GM12874 (cell line): ENCODE results near the gene LRRC9.

Source experiments
- TF ChIP-seq, protein P1 (sequence below): IDR thresholded peaks from 2 replicates; pipeline ENCODE4 v1.5.1; 2011; ENCODE audit warnings: low read depth, mild to moderate bottlenecking, control low read depth, low read length, moderate library complexity; ENCODE audit not compliant: insufficient read depth

The LRRC9 gene

DNA sequence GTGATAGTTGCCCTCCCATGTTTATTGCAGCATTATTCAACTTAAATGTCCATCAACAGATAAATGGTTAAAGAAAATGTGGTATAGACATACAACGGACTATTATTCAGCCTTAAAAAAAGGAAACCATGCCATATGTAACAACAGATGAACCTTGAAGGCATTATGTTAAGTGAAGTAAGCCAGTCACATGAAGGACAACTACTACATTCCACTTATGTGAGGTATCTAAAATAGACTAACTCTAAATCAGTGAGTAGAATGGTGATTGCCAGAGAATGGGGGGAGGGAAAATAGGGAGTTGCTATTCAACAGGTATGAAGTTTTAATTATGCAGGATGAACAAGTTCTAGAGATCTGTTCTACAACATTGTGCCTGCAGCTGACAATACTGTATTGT is 181.8 kb downstream of the LRRC9 start:
- TF ChIP-seq, protein P1, sequence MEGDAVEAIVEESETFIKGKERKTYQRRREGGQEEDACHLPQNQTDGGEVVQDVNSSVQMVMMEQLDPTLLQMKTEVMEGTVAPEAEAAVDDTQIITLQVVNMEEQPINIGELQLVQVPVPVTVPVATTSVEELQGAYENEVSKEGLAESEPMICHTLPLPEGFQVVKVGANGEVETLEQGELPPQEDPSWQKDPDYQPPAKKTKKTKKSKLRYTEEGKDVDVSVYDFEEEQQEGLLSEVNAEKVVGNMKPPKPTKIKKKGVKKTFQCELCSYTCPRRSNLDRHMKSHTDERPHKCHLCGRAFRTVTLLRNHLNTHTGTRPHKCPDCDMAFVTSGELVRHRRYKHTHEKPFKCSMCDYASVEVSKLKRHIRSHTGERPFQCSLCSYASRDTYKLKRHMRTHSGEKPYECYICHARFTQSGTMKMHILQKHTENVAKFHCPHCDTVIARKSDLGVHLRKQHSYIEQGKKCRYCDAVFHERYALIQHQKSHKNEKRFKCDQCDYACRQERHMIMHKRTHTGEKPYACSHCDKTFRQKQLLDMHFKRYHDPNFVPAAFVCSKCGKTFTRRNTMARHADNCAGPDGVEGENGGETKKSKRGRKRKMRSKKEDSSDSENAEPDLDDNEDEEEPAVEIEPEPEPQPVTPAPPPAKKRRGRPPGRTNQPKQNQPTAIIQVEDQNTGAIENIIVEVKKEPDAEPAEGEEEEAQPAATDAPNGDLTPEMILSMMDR = no peak

DNA sequence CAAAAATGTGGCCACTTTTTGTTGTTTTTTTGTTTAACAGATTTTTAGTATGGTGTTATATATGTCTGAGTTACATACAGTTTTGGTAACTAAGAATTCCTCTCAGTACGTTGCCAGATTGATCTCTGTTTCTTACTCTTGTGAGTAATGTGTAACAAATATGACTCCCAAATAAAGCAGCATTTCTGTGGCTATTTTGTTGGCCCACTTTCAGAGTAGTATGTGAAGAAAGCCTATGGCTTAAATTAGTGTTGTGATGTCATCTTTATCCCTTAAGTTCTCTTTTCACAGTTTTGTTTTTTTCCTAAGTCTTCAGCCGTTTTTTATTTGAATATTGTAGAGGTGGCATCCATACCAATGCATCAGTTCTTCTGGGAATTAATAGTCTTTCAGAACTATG is 182.4 kb downstream of the LRRC9 start:
- TF ChIP-seq, protein P1 = no peak

DNA sequence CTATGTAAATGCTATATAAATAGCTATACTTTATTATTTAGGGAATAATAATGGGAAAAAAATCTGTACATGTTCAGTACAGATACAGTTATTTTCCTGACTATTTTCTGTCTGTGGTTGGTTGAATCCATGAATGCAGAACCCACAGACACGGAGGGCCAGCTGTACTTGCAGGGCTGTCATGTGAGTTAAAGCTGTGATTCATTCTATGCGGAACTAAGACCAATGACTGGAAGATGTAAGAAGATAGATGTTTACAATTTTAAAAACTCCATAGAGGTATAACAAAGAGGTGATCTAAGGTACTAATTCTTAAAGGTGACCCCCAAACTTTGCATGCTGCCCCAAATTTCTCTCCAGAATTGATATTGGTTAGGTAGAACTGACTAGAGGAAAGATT is 186.4 kb downstream of the LRRC9 start:
- TF ChIP-seq, protein P1 = no peak

DNA sequence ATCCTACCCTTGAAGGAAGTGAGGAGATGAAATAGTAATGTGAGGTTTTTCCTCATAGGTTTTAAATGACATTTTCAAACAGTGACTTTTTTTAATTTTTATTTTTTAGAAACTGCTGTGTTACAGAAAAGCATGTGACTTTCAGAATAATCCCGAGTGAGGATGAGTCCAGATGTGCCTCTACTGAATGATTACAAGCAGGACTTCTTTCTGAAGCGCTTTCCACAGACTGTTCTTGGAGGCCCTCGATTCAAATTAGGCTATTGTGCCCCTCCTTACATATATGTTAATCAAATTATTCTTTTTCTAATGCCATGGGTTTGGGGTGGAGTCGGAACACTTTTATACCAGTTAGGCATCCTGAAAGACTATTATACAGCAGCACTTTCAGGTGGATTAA is 187.5 kb downstream of the LRRC9 start:
- TF ChIP-seq, protein P1 = no peak

DNA sequence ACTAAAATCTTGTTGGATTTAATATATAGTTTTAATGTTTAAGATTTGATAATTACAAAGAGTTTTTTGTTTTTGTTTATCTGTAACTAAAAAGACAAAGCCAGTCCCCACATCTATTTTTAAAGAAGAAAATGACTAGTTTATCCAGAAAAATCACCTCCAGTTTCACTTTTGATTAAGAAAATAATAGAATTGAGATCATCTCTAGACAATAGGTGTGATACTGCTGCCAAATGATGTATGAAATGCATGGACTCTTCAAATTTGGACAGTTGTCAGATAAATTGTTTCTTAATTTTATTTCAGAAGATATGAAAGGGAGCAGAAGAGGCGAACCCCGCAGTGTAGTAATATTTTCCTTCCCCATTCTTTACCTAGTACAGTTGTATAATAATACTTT is 191.8 kb downstream of the LRRC9 start:
- TF ChIP-seq, protein P1 = no peak
